Fibroblast of lung (primary cell): ENCODE data around the gene SLIT3. TPM values are rescaled to one million over a fixed set of nuclear protein-coding genes. Genes with fewer than 3 reads are reported as not detected.

Source experiments
- DNase-seq, 2 donors: peaks; one replicate each; pipeline versions ENCODE4 v3.0.0 to v3.0.0-alpha.2; 2010; ENCODE audit warnings: low read depth in 2 of 2
- H2AFZ ChIP-seq: 2 replicates; pipeline ENCODE4 v1.5.1; 2012; ENCODE audit warnings: low read length, control low read depth, inconsistent platforms
- H3K27ac ChIP-seq: 2 replicates; pipeline ENCODE4 v1.5.1; 2011; ENCODE audit warnings: low read length, control low read depth; ENCODE audit not compliant: insufficient read depth
- H3K27me3 ChIP-seq: 2 replicates; pipeline ENCODE4 v1.5.1; 2011; ENCODE audit warnings: mild to moderate bottlenecking, low read length; ENCODE audit not compliant: control insufficient read depth, insufficient read depth
- H3K36me3 ChIP-seq: 2 replicates; pipeline ENCODE4 v1.5.1; 2011; ENCODE audit warnings: low read length; ENCODE audit not compliant: control insufficient read depth, insufficient read depth
- H3K4me1 ChIP-seq: 2 replicates; pipeline ENCODE4 v1.5.1; 2011; ENCODE audit warnings: low read length; ENCODE audit not compliant: control insufficient read depth, insufficient read depth; ENCODE audit errors: extremely low read depth
- H3K4me2 ChIP-seq: 2 replicates; pipeline ENCODE4 v1.5.1; 2011; ENCODE audit warnings: low read length, control low read depth; ENCODE audit not compliant: insufficient read depth; ENCODE audit errors: extremely low read depth
- H3K4me3 ChIP-seq, 4 experiments: fragments of 200-600 bp in 1 of 4; sonication (generic) in 1 of 4; replicated peaks in 1 of 4; 2 replicates each; pipeline ENCODE4 v1.5.1; 2011 to 2016; ENCODE audit warnings: low read length in 4 of 4, low read depth in 3 of 4, mild to moderate bottlenecking in 3 of 4, control low read depth in 2 of 4, inconsistent platforms in 1 of 4, mixed read lengths in 1 of 4; ENCODE audit not compliant: insufficient read depth in 1 of 4; ENCODE audit errors: control extremely low read depth in 1 of 4
- H3K79me2 ChIP-seq: 2 replicates; pipeline ENCODE4 v1.5.1; 2012; ENCODE audit warnings: mild to moderate bottlenecking, low read length, inconsistent platforms; ENCODE audit not compliant: control insufficient read depth, insufficient read depth
- H3K9ac ChIP-seq: 2 replicates; pipeline ENCODE4 v1.5.1; 2011; ENCODE audit warnings: mild to moderate bottlenecking, low read length, control low read depth; ENCODE audit not compliant: insufficient read depth
- H3K9me3 ChIP-seq: 2 replicates; pipeline ENCODE4 v1.5.1; 2012; ENCODE audit warnings: low read depth, low read length; ENCODE audit not compliant: control insufficient read depth, insufficient read depth
- H4K20me1 ChIP-seq: 2 replicates; pipeline ENCODE4 v1.5.1; 2011; ENCODE audit warnings: low read length; ENCODE audit not compliant: control insufficient read depth, insufficient read depth; ENCODE audit errors: extremely low read depth
- CTCF ChIP-seq, 2 donors: IDR thresholded peaks in 1 of 2; conservative IDR thresholded peaks in 1 of 2; 1 replicate in 1 of 2; 2 replicates in 1 of 2; pipeline ENCODE4 v1.5.1; 2011 to 2012; ENCODE audit warnings: low read length in 2 of 2, control low read depth in 1 of 2, inconsistent platforms in 1 of 2, low read depth in 1 of 2, mild to moderate bottlenecking in 1 of 2
- EZH2 ChIP-seq: IDR thresholded peaks from 2 replicates; pipeline ENCODE4 v1.5.1; 2012; ENCODE audit warnings: low read length, control low read depth, mild to moderate bottlenecking; ENCODE audit errors: missing control alignments
- polyA plus RNA-seq, 2 donors: library from polyadenylated mRNA; depleted of rRNA in 1 of 2; stranded (reverse) in 1 of 2; unstranded in 1 of 2; fragments of >200 nt; gene quantifications; 2 replicates each; pipeline ENCODE4 v1.2.1, GENCODE V29; 2011 to 2012; ENCODE audit warnings: missing spikeins in 1 of 2
- total RNA-seq: library from RNA; depleted of rRNA; stranded (reverse); fragments of >200 nt; gene quantifications from 2 replicates; pipeline ENCODE4 v1.2.1, GENCODE V29; 2014

Gene SLIT3
- total and polyA plus RNA-seq, 2 donors (not counting 1 experiment from before 2014, with no cell fraction given): 1.6 to 4.6 TPM

- Histone ChIP-seq H3K4me3 (no peak overlapping the region), H4K20me1 (no peaks in the 10 kb centered on the region), H3K79me2 (no peaks in the 10 kb centered on the region), H3K9ac (no peak overlapping the region), H3K4me1 (no peaks in the 10 kb centered on the region), H3K27me3 (no peaks in the 10 kb centered on the region), H3K27ac (no peak overlapping the region), H3K9me3 (no peaks in the 10 kb centered on the region), H2AFZ (no peak overlapping the region), H3K4me2 (no peak overlapping the region), H3K36me3 (no peaks in the 10 kb centered on the region)
- DNase-seq: no peak
- no peak for TF ChIP-seq CTCF (conservative IDR thresholded peaks at IDR 0.05 in 1 of 2, IDR thresholded peaks at IDR 0.05 in 1 of 2; ENCODE audit: low read depth in 1 of 2, low read length in 2 of 2)
- no peak for TF ChIP-seq EZH2
Observed at GRCh38 chr5:168668078-168668477, 632.9 kb downstream of the SLIT3 start.

- Histone ChIP-seq H3K4me3 (no peak overlapping the region), H3K36me3 (no peaks in the 10 kb centered on the region), H3K9me3 (no peaks in the 10 kb centered on the region), H3K4me2 (no peak overlapping the region), H3K27ac (no peak overlapping the region), H2AFZ (no peak overlapping the region), H3K4me1 (no peaks in the 10 kb centered on the region), H3K79me2 (no peaks in the 10 kb centered on the region), H4K20me1 (no peaks in the 10 kb centered on the region), H3K9ac (no peak overlapping the region), H3K27me3 (no peaks in the 10 kb centered on the region)
- TF ChIP-seq CTCF (conservative IDR thresholded peaks at IDR 0.05 in 1 of 2, IDR thresholded peaks at IDR 0.05 in 1 of 2; ENCODE audit: low read depth in 1 of 2, low read length in 2 of 2): no peak
- TF ChIP-seq EZH2: no peak
- DNase-seq: no peak
Observed at GRCh38 chr5:168667301-168667840, 633.6 kb downstream of the SLIT3 start.

GRCh38 chr5:168666356-168666755 lies 634.6 kb downstream of the SLIT3 start:
- DNase-seq: no peak
- H3K27ac ChIP-seq: no peak overlapping the region
- TF ChIP-seq EZH2 (no peak), CTCF (conservative IDR thresholded peaks at IDR 0.05 in 1 of 2, IDR thresholded peaks at IDR 0.05 in 1 of 2; ENCODE audit: low read depth in 1 of 2, low read length in 2 of 2) (no peak)

More at GRCh38 chr5:168666356-168666755, 634.6 kb downstream of the SLIT3 start:
- H3K36me3 ChIP-seq: no peaks in the 10 kb centered on the region
- no peak overlapping the region for H3K9ac ChIP-seq
- H3K79me2 ChIP-seq: no peaks in the 10 kb centered on the region
- no peak overlapping the region for H3K4me2 ChIP-seq
- no peak overlapping the region for H2AFZ ChIP-seq
- no peaks in the 10 kb centered on the region for H3K9me3 ChIP-seq
- H3K4me1 ChIP-seq: no peaks in the 10 kb centered on the region
- no peaks in the 10 kb centered on the region for H3K27me3 ChIP-seq
- H3K4me3 ChIP-seq: no peak overlapping the region
- no peaks in the 10 kb centered on the region for H4K20me1 ChIP-seq
